ENCODE data around the gene CFH.
A peak's percentile ranks its signal among the peaks of the same experiment; 100 is the strongest.

GRCh38 chr1:196732526-196732925 is 80.7 kb downstream of the CFH start:
- TF ChIP-seq ZBTB33 (IDR thresholded peaks at IDR 0.05; ENCODE audit: extremely low read depth, insufficient replicate concordance, low read length) (no peak), RAD21 (IDR thresholded peaks at IDR 0.05; ENCODE audit: low read depth) (no peak), MAX (IDR thresholded peaks at IDR 0.05) (no peak), CEBPB (IDR thresholded peaks at IDR 0.05; ENCODE audit: low read depth) (no peak), EGR1 (IDR thresholded peaks at IDR 0.05; ENCODE audit: low read depth) (no peak), EZH2 (IDR thresholded peaks at IDR 0.05) (no peak), CTCF (IDR thresholded peaks at IDR 0.05 in 2 of 3, conservative IDR thresholded peaks at IDR 0.05 in 1 of 3; ENCODE audit: borderline replicate concordance in 1 of 3, insufficient read depth in 1 of 3, low read depth in 2 of 3, low read length in 2 of 3) (peak in 2 of 3 experiments; percentile 55 to 60; a peak in 4 of 6 replicates), TCF7L2 (IDR thresholded peaks at IDR 0.05; ENCODE audit: borderline replicate concordance, extremely low read depth, insufficient read depth, insufficient read length) (no peak), ZNF274 (IDR thresholded peaks at IDR 0.05; ENCODE audit: low read depth, low read length) (no peak), SRF (IDR thresholded peaks at IDR 0.05; ENCODE audit: low read depth) (no peak)
